ENCODE measurements around the gene ALDH1A2.
"Not testable (repeated sequence)": the region's sequence is repeated elsewhere in the genome, so short reads cannot be mapped to it uniquely, and the experiment has no call there.

Gene ALDH1A2

DNA sequence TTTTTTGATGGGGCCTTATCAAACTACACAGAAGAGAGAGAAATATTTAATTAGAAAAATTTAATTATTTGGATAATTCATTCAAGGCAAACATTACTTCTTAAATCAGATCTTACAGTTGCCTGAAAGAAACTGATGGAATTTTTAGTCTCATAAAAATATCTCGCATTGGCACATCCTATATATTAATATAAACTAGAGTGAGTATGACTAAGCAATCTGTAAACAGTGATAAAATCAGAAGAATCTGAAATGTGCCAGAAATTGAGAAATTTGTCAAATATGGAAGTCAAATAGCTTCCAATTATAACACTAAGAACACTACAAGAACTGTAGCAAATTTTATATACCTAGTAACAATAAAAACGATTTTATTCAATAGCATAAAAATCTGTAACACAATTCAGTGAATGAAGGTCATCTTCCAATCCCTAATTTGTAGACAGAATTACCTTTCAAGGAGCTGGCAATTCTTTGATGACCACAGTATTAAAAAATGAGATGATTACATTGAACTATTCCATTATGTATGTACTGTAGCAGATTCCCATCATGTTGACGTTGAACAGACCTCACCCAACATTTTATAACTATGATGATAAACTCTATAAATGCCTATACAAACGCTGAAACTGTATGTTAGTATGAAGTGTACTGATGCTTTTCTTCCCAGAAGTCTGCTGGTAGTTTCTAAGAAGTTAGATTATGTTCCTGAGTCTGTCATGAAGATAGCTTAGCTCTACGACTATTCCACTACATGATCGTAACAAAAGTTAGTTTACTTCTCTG, 63.0 kb downstream of the ALDH1A2 start:
- TF ChIP-seq, protein P1, sequence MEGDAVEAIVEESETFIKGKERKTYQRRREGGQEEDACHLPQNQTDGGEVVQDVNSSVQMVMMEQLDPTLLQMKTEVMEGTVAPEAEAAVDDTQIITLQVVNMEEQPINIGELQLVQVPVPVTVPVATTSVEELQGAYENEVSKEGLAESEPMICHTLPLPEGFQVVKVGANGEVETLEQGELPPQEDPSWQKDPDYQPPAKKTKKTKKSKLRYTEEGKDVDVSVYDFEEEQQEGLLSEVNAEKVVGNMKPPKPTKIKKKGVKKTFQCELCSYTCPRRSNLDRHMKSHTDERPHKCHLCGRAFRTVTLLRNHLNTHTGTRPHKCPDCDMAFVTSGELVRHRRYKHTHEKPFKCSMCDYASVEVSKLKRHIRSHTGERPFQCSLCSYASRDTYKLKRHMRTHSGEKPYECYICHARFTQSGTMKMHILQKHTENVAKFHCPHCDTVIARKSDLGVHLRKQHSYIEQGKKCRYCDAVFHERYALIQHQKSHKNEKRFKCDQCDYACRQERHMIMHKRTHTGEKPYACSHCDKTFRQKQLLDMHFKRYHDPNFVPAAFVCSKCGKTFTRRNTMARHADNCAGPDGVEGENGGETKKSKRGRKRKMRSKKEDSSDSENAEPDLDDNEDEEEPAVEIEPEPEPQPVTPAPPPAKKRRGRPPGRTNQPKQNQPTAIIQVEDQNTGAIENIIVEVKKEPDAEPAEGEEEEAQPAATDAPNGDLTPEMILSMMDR (IDR thresholded peaks at IDR 0.05), result no peak

GRCh38 chr15:57999699-58000098, 65.8 kb downstream of the ALDH1A2 start:
- H3K36me3 ChIP-seq; DNase-seq; H3K4me3 ChIP-seq; intact Hi-C loops (cut with DNase I; ENCODE audit: low total_unique reads); H3K9me3 ChIP-seq; H3K27ac ChIP-seq; H3K27me3 ChIP-seq; H3K4me1 ChIP-seq: not testable (repeated sequence)

More for the DNA sequence above, 63.0 kb downstream of the ALDH1A2 start:
- Histone ChIP-seq H3K9me3 (peaks cover 0 to 6% (median 0%) of the 10 kb centered on the region in 3 donors), H3K4me1 (no peaks in the 10 kb centered on the region), H3K27me3 (no peaks in the 10 kb centered on the region), H3K27ac (no peak overlapping the region), H3K4me3 (no peak overlapping the region), H3K36me3 (no peaks in the 10 kb centered on the region)
- DNase-seq, result no peak
- intact Hi-C loops (cut with DNase I; ENCODE audit: low total_unique reads), result no loop called here

DNA sequence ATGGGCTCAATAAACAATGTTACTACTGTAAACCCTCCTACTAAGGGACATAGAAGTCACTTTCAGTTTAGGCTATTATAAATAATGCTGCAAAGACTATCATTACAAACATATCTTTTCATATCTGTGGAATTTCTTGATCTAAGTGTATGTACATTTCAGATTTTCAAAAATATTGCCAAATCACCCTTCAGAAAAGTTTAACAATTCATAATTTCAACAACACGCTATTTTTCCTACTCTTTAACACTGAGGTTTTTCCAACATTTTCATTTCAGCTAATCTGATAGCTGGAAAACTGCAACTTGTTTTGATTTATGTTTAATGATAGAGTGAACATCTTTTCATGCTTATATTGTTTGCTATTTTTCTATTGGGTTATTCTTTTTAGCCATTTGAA, 69.0 kb downstream of the ALDH1A2 start:
- Histone ChIP-seq H3K36me3 (no peaks in the 10 kb centered on the region), H3K27me3 (peaks cover 0 to 5% of the 10 kb centered on the region in 2 donors), H3K9me3 (peaks cover 0 to 6% (median 0%) of the 10 kb centered on the region in 3 donors), H3K4me1 (no peaks in the 10 kb centered on the region), H3K27ac (no peak overlapping the region), H3K4me3 (no peak overlapping the region)
- intact Hi-C loops (cut with DNase I; ENCODE audit: low total_unique reads), result no loop called here
- TF ChIP-seq, protein P1 (IDR thresholded peaks at IDR 0.05), result no peak
- no peak for DNase-seq

DNA sequence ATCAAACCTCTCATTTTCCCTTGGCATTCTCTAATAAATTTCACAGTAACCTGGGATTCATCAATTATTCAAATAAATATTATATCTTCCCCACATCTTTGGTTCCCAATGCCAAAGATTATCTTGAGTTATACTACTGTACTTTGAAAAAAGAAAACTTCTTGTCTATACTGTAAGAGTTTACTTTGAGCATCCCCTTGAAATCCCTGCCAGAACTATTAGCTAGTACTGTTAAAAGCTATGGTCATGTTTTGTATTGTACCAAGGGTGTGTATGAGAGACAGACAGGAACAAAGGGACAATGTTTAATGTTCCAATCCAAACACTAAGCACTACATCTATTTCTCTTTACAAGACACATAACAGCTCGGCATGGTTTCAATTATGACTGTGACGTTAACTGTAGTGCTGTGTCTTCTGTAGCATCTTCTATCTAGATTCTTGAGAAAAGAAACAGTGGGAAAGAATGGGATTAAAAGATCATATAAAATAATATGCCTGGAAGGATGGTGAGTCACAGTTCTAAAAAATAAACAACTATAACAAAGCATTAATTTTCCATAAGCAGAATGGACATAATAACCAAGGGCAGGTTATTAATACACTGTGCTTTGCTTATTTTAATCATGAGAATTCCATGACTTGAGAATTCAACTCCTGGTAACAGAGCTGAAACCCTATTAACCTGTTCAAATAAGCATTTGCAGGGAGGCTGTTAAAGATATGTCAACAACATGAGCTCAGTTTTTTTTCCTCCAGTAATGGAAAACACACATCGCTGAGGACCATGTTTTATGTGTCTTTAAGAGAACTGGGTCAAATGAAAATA, 71.1 kb downstream of the ALDH1A2 start:
- H3K27me3 ChIP-seq, result peaks cover 0 to 5% of the 10 kb centered on the region in 2 donors
- H3K4me1 ChIP-seq, result no peaks in the 10 kb centered on the region
- intact Hi-C loops (cut with DNase I; ENCODE audit: low total_unique reads), result no loop called here
- no peak overlapping the region for H3K27ac ChIP-seq
- H3K36me3 ChIP-seq, result no peaks in the 10 kb centered on the region
- H3K4me3 ChIP-seq, result no peak overlapping the region
- H3K9me3 ChIP-seq, result peaks cover 0 to 5% (median 0%) of the 10 kb centered on the region in 3 donors
- TF ChIP-seq, protein P1 (IDR thresholded peaks at IDR 0.05), result no peak
- no peak for DNase-seq

- no peaks in the 10 kb centered on the region for H3K9me3 ChIP-seq
- H3K4me3 ChIP-seq, result no peak overlapping the region
- H3K36me3 ChIP-seq, result no peaks in the 10 kb centered on the region
- peaks cover 0 to 5% of the 10 kb centered on the region in 2 donors for H3K27me3 ChIP-seq
- intact Hi-C loops (cut with DNase I; ENCODE audit: low total_unique reads), result no loop called here
- DNase-seq, result no peak
- TF ChIP-seq, protein P1 (IDR thresholded peaks at IDR 0.05), result no peak
- H3K27ac ChIP-seq, result no peak overlapping the region
- no peaks in the 10 kb centered on the region for H3K4me1 ChIP-seq
Observed at GRCh38 chr15:57993409-57994145, 71.9 kb downstream of the ALDH1A2 start.

Data from tibial artery (tissue), 4 donors.